GM18873 (cell line): ENCODE results near the gene INHBE.
"Not testable (repeated sequence)": the region's sequence is repeated elsewhere in the genome, so short reads cannot be mapped to it uniquely, and the experiment has no call there.

Experiments used
- ATAC-seq: cut with Tn5 transposase; IDR thresholded peaks from one replicate; pipeline ENCODE4 v1.9.1; 2021; ENCODE audit warnings: mild to moderate bottlenecking, moderate library complexity, moderate number of reproducible peaks; ENCODE audit not compliant: unreplicated experiment, low FRiP score

INHBE gene

GRCh38 chr12:57454566-57455373 lies at the start of gene INHBE:
Gene INHBE (plus strand): TSS chr12:57455307. CDS start chr12:57455537, 230 bp downstream.
- no peak for ATAC-seq

- no peak for ATAC-seq
Observed at GRCh38 chr12:57410534-57410933, 44.6 kb upstream of the INHBE start.

DNA sequence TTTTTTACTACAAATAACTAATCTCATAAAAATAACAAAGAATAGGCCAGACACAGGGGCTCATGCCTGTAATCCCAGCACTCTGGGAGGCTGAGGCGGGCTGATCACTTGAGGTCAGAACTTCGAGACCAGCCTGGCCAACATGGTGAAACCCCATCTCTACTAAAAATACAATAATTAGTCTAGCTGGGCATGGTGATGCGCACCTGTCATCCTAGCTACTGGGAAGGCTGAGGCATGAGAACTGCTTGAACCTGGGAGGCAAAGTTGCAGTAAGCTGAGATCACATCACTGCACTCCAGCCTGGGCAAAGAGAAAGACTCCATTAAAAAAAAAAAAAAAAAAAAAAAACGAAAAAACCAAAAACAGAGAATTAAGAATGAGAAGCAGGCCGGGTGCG lies 40.9 kb upstream of the INHBE start:
- ATAC-seq, result not testable (repeated sequence)

DNA sequence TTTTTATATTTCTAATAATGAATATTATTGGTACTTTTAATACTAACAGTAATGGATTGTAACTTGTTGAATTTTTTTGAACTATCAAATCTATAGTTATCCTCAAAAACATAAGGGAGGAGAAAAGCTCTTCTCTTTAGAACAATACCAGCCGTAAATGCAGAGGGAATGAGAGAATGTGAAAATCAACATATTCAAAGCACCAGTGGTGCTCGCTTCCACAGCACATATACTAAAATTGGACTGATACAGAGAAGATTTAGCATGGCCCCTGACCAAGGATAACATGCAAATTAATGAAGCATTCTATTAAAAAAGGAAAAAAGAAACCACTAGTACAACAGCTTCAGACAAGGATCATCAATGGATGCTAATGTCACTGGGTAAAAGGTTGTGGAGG lies 40.0 kb upstream of the INHBE start:
- ATAC-seq, result no peak

DNA sequence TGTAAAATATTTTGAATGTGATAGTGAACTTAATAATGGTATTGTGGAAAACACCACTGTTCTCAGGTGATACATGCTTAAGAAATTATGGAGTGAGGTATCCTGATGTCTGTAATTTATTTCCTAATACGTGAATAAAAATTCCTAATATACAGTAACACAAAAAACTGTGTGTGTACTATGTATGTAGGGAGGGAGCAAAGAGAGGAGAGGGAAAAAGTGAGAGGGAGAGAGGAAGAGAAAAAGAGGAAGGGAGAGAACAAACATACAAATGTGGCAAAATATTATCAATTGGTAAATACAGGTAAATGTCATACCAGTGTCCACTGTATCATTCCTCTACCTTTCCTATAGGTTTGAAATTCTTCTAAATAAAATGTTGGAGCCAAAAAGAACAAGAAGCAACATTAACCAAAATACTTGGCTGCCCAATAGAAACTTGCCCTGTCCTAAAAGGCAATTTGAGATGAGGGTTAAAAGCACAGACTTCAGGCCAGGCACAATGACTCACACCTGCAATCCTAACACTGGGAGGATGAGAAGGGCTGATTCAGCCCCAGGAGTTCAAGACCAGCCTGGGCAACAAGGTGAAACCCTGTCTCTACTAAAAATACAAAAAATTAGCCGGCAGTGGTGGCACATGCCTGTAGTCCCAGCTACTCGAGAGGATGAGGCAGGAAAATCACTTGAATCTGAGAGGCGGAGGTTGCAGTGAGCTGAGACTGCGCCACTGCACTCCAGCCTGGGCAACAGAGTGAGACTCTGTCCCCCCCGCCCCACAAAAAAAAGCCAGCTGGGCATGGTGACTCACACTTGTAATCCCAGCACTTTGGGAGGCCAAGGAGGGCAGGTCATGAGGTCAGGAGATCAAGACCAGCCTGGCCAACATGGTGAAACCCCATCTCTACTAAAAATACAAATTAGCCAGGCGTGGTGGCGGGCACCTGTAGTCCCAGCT lies 38.8 kb upstream of the INHBE start:
- ATAC-seq, result no peak

DNA sequence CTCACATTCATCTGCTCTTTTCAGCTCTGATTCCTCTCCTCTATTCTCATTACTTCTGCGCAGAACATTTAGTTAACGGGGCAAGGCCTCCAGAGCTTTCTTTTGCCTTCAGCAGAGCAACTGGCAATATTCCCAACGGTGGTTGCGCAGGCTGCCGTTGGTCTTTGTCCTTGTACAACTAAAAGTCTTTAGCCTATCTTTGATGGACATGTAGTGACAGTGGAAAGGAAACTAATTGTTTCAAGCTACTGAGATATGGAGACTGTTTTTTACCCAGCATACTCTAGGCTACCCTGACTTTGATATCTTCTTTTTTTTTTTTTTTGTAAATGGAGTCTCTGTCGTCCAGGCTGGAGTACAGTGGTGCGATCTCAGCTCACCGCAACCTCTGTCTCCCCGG lies 36.9 kb upstream of the INHBE start:
- no peak for ATAC-seq

DNA sequence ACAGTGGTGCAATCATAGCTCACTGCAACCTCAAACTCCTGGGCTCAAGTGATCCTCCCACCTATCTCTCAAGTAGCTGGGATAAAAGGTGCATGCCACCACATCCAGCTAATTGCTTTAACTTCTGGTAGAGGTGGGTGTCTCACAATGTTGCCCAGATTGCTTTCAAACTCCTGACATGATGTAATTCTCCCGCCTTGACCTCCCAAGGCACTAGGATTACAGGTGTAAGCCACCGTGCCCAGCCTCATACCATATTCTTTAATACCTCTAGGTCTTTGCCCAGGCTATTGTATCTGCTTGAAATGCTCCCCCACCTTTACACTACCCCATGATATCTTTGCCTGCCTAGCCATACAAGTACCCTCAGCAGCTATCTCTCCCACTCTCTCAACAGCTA lies 35.6 kb upstream of the INHBE start:
- no peak for ATAC-seq

DNA sequence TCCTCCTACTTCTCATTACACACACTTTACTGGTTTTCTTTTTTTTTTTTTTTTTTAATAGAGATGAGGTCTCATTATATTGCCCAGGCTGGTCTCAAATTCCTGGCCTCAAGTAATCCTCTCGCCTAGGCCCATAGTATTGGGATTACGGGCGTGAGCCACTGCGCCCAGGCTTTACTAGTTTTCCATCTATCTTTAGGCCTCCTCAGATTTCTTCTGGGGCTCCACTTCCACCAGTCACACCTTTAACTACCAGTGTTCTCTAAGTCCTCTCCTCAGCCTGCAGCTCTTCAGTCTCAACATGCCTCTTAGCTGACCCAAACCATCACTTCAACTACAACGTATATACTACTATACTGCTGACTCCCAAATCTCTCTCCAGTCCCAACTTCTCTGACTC lies 34.6 kb upstream of the INHBE start:
- ATAC-seq, result no peak

- not testable (repeated sequence) for ATAC-seq
Observed at GRCh38 chr12:57426948-57427347, 28.2 kb upstream of the INHBE start.

GRCh38 chr12:57428965-57429364 lies 26.1 kb upstream of the INHBE start:
- no peak for ATAC-seq

DNA sequence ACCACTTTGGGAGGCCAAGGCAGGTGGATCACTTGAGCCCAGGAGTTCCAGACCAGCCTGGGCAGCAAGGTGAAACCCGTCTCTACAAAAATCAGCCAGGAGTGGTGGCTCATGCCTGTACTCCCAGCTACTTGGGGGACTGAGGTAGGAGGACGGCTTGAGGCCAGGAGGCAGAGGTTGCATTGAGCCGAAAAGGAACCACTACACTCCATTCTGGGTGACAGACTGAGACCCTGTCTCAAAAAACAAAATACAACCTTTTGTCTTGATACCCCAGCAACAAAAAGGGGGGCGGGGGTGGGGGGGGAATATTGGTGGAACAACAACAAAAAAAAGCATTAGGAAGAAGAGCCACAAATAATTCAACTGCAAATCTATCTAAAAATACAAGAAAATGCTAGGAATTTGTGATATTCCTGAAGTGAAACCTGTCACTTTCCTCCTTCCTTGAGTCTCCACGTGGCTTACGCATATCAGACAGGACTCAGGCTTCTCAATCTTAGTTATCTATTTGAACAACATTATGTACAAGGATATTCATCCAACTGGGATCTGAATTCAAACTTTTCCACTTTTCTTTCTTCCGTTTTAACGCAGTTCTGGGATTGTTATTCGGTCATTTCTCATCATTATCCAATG lies 25.5 kb upstream of the INHBE start:
- no peak for ATAC-seq

GRCh38 chr12:57430112-57430930 lies 24.8 kb upstream of the INHBE start:
- peak; percentile 10 for ATAC-seq

- peak; percentile 85 for ATAC-seq
Observed at GRCh38 chr12:57430931-57431566, 24.1 kb upstream of the INHBE start, which contains the start of gene R3HDM2. Gene R3HDM2 (minus strand): TSS chr12:57431043. CDS start chr12:57310428, 120,615 bp downstream.

GRCh38 chr12:57431654-57432188 lies 23.4 kb upstream of the INHBE start:
- ATAC-seq, result no peak

- no peak for ATAC-seq
Observed at GRCh38 chr12:57433370-57433769, 21.7 kb upstream of the INHBE start.

- ATAC-seq, result no peak
Observed at GRCh38 chr12:57434517-57435223, 20.4 kb upstream of the INHBE start, which contains the start of gene INHBC. Gene INHBC (plus strand): TSS chr12:57434784. CDS start chr12:57434887, 103 bp downstream.

GRCh38 chr12:57435293-57435692 lies 19.8 kb upstream of the INHBE start:
- ATAC-seq, result no peak

DNA sequence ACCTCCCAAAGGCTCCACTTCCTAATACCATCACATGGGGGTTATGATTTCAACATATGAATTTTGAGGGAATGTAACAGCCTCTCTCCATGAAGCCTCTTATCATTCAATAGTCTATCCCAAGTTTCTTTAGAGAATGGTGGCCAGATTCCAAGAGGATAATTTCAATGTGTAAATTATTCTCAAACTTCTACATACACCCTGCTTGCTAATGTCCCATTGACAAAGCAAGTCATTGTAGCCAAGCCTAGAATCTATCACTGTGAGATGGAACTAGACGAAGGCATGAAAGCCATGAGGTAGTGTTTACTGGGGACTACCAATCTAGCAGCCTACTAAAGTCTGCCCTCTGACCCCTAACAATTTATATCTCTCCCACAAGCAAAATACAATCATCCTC lies 16.7 kb upstream of the INHBE start:
- no peak for ATAC-seq
